ENCODE measurements around the gene CFAP65.

- TF ChIP-seq, protein P1, sequence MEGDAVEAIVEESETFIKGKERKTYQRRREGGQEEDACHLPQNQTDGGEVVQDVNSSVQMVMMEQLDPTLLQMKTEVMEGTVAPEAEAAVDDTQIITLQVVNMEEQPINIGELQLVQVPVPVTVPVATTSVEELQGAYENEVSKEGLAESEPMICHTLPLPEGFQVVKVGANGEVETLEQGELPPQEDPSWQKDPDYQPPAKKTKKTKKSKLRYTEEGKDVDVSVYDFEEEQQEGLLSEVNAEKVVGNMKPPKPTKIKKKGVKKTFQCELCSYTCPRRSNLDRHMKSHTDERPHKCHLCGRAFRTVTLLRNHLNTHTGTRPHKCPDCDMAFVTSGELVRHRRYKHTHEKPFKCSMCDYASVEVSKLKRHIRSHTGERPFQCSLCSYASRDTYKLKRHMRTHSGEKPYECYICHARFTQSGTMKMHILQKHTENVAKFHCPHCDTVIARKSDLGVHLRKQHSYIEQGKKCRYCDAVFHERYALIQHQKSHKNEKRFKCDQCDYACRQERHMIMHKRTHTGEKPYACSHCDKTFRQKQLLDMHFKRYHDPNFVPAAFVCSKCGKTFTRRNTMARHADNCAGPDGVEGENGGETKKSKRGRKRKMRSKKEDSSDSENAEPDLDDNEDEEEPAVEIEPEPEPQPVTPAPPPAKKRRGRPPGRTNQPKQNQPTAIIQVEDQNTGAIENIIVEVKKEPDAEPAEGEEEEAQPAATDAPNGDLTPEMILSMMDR (IDR thresholded peaks at IDR 0.05) = no peak
- TF ChIP-seq POLR2A (IDR thresholded peaks at IDR 0.05) = no peak
Observed at GRCh38 chr2:219028141-219028540, 13.2 kb downstream of the CFAP65 start.
